ENCODE results near the gene RNF5.

DNA sequence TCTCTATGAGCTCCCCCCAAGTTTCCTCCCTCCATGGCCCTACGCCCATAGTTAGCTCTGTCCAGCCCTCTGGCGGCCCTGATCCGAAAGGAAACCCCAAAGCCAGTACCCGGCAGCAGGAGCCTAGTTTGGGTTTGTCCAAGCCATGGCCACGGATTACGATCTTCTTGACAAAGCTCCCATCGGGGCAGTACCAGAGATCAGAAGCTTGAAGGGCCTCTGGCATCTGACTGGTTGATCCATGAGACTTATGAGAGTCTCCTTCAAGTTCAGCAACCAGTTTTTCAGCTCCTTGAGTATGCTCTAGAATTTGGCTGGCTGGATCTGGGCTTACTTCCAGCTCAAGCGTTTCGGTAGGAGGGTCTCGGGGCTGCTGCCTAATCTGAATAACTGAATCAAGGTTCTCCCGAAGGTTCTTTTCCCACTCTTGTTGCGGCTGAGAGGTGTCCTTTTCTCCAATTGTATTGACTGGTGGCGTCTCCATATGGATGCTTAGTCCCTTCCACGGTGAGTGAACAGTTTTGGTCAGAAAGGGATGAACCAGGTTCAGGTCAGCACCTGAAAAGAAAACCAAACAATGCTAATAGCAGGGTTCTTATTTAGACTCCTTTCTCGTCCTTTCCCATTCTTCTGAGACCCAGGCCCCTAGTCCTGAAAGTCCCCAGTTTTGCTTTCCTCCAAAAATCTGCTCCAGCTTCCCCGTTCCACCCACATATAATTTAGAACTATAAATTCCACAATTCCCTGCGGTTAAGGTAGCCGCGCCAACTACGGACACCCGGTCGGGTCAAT, 48.7 kb upstream of the RNF5 start:
- TF ChIP-seq, protein P1, sequence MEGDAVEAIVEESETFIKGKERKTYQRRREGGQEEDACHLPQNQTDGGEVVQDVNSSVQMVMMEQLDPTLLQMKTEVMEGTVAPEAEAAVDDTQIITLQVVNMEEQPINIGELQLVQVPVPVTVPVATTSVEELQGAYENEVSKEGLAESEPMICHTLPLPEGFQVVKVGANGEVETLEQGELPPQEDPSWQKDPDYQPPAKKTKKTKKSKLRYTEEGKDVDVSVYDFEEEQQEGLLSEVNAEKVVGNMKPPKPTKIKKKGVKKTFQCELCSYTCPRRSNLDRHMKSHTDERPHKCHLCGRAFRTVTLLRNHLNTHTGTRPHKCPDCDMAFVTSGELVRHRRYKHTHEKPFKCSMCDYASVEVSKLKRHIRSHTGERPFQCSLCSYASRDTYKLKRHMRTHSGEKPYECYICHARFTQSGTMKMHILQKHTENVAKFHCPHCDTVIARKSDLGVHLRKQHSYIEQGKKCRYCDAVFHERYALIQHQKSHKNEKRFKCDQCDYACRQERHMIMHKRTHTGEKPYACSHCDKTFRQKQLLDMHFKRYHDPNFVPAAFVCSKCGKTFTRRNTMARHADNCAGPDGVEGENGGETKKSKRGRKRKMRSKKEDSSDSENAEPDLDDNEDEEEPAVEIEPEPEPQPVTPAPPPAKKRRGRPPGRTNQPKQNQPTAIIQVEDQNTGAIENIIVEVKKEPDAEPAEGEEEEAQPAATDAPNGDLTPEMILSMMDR (IDR thresholded peaks at IDR 0.05 in 4 of 5, conservative IDR thresholded peaks at IDR 0.05 in 1 of 5) = no peak
- no peak for TF ChIP-seq POLR2A (IDR thresholded peaks at IDR 0.05)

All from gastrocnemius medialis (tissue), 4 donors.